Upper lobe of left lung (tissue), 6 donors: ENCODE results near the gene RPP14. TPM values are rescaled to one million over a fixed set of nuclear protein-coding genes. Genes with fewer than 3 reads are reported as not detected.
A peak's percentile ranks its signal among the peaks of the same experiment; 100 is the strongest.

Source experiments
- ATAC-seq, 2 donors: fragments of 200-7000 bp; cut with Tn5 transposase; one replicate each; pipeline ENCODE4 v1.9.1; 2022; ENCODE audit warnings: mild to moderate bottlenecking in 2 of 2, moderate library complexity in 2 of 2; ENCODE audit not compliant: low FRiP score in 2 of 2
- DNase-seq, 2 donors: peaks; one replicate each; pipeline ENCODE4 v3.0.0-alpha.2; 2019 to 2020
- H3K27ac ChIP-seq, 4 donors: fragments of 200-600 bp; sonication (generic); one replicate each; pipeline ENCODE4 v1.5.1; 2016 to 2019
- H3K27me3 ChIP-seq, 4 donors: fragments of 200-600 bp; sonication (generic); one replicate each; pipeline ENCODE4 v1.5.1; 2017 to 2019
- H3K36me3 ChIP-seq, 4 donors: fragments of 200-600 bp; sonication (generic); one replicate each; pipeline ENCODE4 v1.5.1; 2016 to 2019
- H3K4me1 ChIP-seq, 4 donors: fragments of 200-600 bp; sonication (generic); one replicate each; pipeline ENCODE4 v1.5.1; 2018 to 2019
- H3K4me3 ChIP-seq, 4 donors: fragments of 200-600 bp; sonication (generic); one replicate each; pipeline ENCODE4 v1.5.1; 2017 to 2019; ENCODE audit warnings: mild to moderate bottlenecking in 2 of 4, moderate library complexity in 1 of 4
- H3K9me3 ChIP-seq, 4 donors: fragments of 200-600 bp; sonication (generic); one replicate each; pipeline ENCODE4 v1.5.1; 2018 to 2019
- CTCF ChIP-seq, 6 experiments: fragments of 450-650 bp in 4 of 6; fragments of 200-600 bp in 2 of 6; sonication (generic) in 2 of 6; IDR thresholded peaks; one replicate each; pipeline ENCODE4 v1.5.1; 2016 to 2019; ENCODE audit warnings: antibody characterized with exemption in 6 of 6
- EP300 ChIP-seq, 4 donors: sonication (generic); formaldehyde crosslinking; IDR thresholded peaks; one replicate each; pipeline ENCODE4 v1.5.1; 2017; ENCODE audit warnings: antibody characterized with exemption in 4 of 4, control low read depth in 2 of 4
- POLR2A ChIP-seq, 4 donors: fragments of 450-650 bp; IDR thresholded peaks; one replicate each; pipeline ENCODE4 v1.5.1; 2016 to 2017; ENCODE audit warnings: antibody characterized with exemption in 4 of 4, mild to moderate bottlenecking in 2 of 4
- POLR2AphosphoS5 ChIP-seq, 2 donors: sonication (generic); formaldehyde crosslinking; IDR thresholded peaks; one replicate each; pipeline ENCODE4 v1.5.1; 2017; ENCODE audit warnings: antibody characterized with exemption in 2 of 2
- WGBS, 2 donors: methylation state at CpG; one replicate each; pipeline ENCODE4 v1.1.5; 2017 to 2018; 5-methylcytosine and 5-hydroxymethylcytosine counted together
- total RNA-seq, 6 donors: library from RNA; depleted of rRNA in 4 of 6; stranded (reverse); fragments of >200 nt in 4 of 6; gene quantifications; one replicate each; pipeline versions ENCODE4 v1.1.0 to v1.2.1, GENCODE V29; 2016 to 2021
- donor health status: DM: no; HTN: no; CAD: no; lungs with moderate emphysema.
- donor health status: DM: no; HTN: yes; CAD: no; lungs with severe emphysema.

The RPP14 gene
- total RNA-seq, 6 donors from 2014 or later, result 6.3 to 11.0 (median 9.4) TPM

GRCh38 chr3:58308728-58309127, 2.7 kb downstream of the RPP14 start:
- H3K27me3 ChIP-seq, result no peaks in the 10 kb centered on the region
- peaks cover 9 to 44% (median 24%) of the 10 kb centered on the region in 4 donors for H3K36me3 ChIP-seq
- TF ChIP-seq CTCF (IDR thresholded peaks at IDR 0.05) (no peak), POLR2AphosphoS5 (IDR thresholded peaks at IDR 0.05) (no peak), POLR2A (IDR thresholded peaks at IDR 0.05) (no peak), EP300 (IDR thresholded peaks at IDR 0.05) (no peak)
- no peak overlapping the region for H3K4me3 ChIP-seq
- no peaks in the 10 kb centered on the region for H3K9me3 ChIP-seq
- peak overlapping the region in 1 of 4 donors; percentile 20 for H3K27ac ChIP-seq
- ATAC-seq (no peak), DNase-seq (no peak)
- H3K4me1 ChIP-seq, result peaks cover 22 to 30% (median 25%) of the 10 kb centered on the region in 4 donors
- WGBS, 2 donors, result 20 to 32% methylated on average over 1 of the region's 1 CpG

- H3K36me3 ChIP-seq, result peaks cover 14 to 71% (median 36%) of the 10 kb centered on the region in 4 donors
- WGBS, 2 donors, result 74 to 75% methylated on average over 2 of the region's 2 CpGs
- TF ChIP-seq POLR2AphosphoS5 (IDR thresholded peaks at IDR 0.05) (no peak), CTCF (IDR thresholded peaks at IDR 0.05) (no peak)
- no peaks in the 10 kb centered on the region for H3K9me3 ChIP-seq
- no peaks in the 10 kb centered on the region for H3K27me3 ChIP-seq
- H3K4me3 ChIP-seq, result no peak overlapping the region
- no peak for DNase-seq
- H3K4me1 ChIP-seq, result no peaks in the 10 kb centered on the region
- no peak overlapping the region for H3K27ac ChIP-seq
- ATAC-seq, result no peak
Observed at GRCh38 chr3:58317811-58318210, 11.8 kb downstream of the RPP14 start.

- no peaks in the 10 kb centered on the region for H3K9me3 ChIP-seq
- no peak for DNase-seq
- WGBS, 2 donors, result 88 to 90% methylated on average over 7 of the region's 7 CpGs
- ATAC-seq, result no peak
- H3K27me3 ChIP-seq, result no peaks in the 10 kb centered on the region
- no peak overlapping the region for H3K27ac ChIP-seq
- peaks cover 0 to 10% (median 7%) of the 10 kb centered on the region in 4 donors for H3K4me1 ChIP-seq
- H3K4me3 ChIP-seq, result no peak overlapping the region
- no peak for TF ChIP-seq POLR2A (IDR thresholded peaks at IDR 0.05)
- no peak for TF ChIP-seq CTCF (IDR thresholded peaks at IDR 0.05)
- TF ChIP-seq EP300 (IDR thresholded peaks at IDR 0.05), result no peak
- no peak for TF ChIP-seq POLR2AphosphoS5 (IDR thresholded peaks at IDR 0.05)
- peaks cover 6 to 35% (median 12%) of the 10 kb centered on the region in 4 donors for H3K36me3 ChIP-seq
Observed at GRCh38 chr3:58321791-58322190, 15.7 kb downstream of the RPP14 start.

GRCh38 chr3:58322793-58323192, 16.7 kb downstream of the RPP14 start:
- WGBS, 2 donors, result 68 to 79% methylated on average over 1 of the region's 1 CpG
- Histone ChIP-seq H3K27me3 (no peaks in the 10 kb centered on the region), H3K4me1 (peaks cover 0 to 10% (median 7%) of the 10 kb centered on the region in 4 donors), H3K9me3 (no peaks in the 10 kb centered on the region), H3K4me3 (no peak overlapping the region), H3K36me3 (peaks cover under 1 to 25% (median 4%) of the 10 kb centered on the region in 4 donors), H3K27ac (no peak overlapping the region)
- no peak for DNase-seq
- TF ChIP-seq POLR2A (IDR thresholded peaks at IDR 0.05) (no peak), POLR2AphosphoS5 (IDR thresholded peaks at IDR 0.05) (no peak), EP300 (IDR thresholded peaks at IDR 0.05) (no peak), CTCF (IDR thresholded peaks at IDR 0.05) (no peak)
- ATAC-seq, result no peak
